ENCODE measurements around the gene LZTS3. TPM values are rescaled to one million over a fixed set of nuclear protein-coding genes. Genes with fewer than 3 reads are reported as not detected.

The LZTS3 gene
- total RNA-seq, 1 donor from 2014 or later: 0.84 TPM

DNA sequence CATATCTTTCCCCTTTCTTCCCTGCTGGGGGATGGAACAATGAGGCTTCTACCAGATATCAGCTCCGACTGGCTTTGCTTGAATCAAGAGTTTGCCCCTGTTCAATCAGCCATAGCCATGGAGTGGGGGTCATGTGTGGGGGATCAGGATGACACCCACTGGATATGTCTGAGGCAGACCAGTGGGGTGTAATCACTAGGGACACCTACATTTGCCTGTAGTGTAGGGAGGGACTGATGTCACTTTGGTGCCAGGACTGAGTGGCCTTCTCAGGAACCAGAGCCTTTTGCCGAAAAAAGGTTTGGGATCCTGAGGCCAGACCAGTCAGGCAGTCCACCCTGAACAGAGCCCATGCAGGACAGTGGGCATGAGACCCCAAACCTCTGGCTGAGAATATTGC is 37.0 kb upstream of the LZTS3 start:
- DNase-seq (no peak), ATAC-seq (ENCODE audit: low read depth) (no peak)
- Mint-ChIP-seq H3K9me3 (no peaks in the 10 kb centered on the region), H3K4me3 (peak overlapping the region; percentile 98), H3K36me3 (ENCODE audit: low read depth) (peaks cover 30% of the 10 kb centered on the region), H3K27ac (no peak overlapping the region), H3K27me3 (no peaks in the 10 kb centered on the region), H3K4me1 (peaks cover 27% of the 10 kb centered on the region)
- intact Hi-C loops (cut with micrococcal nuclease): no loop called here
- CTCF ChIA-PET: interaction anchor here (1.2 kb wide), 1 partner anchor 10 kb away, joined by 3 read pairs; no protein-coding TSS in a partner anchor
- TF ChIP-seq, protein P1, sequence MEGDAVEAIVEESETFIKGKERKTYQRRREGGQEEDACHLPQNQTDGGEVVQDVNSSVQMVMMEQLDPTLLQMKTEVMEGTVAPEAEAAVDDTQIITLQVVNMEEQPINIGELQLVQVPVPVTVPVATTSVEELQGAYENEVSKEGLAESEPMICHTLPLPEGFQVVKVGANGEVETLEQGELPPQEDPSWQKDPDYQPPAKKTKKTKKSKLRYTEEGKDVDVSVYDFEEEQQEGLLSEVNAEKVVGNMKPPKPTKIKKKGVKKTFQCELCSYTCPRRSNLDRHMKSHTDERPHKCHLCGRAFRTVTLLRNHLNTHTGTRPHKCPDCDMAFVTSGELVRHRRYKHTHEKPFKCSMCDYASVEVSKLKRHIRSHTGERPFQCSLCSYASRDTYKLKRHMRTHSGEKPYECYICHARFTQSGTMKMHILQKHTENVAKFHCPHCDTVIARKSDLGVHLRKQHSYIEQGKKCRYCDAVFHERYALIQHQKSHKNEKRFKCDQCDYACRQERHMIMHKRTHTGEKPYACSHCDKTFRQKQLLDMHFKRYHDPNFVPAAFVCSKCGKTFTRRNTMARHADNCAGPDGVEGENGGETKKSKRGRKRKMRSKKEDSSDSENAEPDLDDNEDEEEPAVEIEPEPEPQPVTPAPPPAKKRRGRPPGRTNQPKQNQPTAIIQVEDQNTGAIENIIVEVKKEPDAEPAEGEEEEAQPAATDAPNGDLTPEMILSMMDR (IDR thresholded peaks at IDR 0.05): no peak
- POLR2A ChIA-PET: interaction anchor here (0.6 kb wide), 1 partner anchor 212 kb away, joined by 10 read pairs; no protein-coding TSS in a partner anchor

DNA sequence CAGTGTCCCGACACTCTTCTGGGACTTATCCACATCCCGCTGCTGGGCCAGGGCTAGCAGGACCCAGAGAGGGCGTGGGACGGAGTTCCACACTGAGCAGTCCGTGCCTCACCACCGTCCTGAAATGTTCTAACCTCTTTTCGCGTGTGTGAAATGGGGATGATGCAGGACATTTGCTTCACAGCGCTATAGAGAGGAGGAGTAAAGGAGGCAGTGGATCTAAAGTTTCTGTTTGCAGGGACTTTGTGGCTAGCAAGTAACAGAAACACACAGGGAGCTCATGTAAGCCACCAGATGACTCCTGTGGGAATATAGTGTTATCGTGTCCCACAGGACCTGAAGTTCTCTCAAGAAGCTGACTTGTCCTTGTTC is 36.6 kb upstream of the LZTS3 start:
- Mint-ChIP-seq H3K4me3 (peak overlapping the region; percentile 98), H3K27ac (peak overlapping the region; percentile 86), H3K36me3 (ENCODE audit: low read depth) (peaks cover 27% of the 10 kb centered on the region), H3K27me3 (no peaks in the 10 kb centered on the region), H3K9me3 (no peaks in the 10 kb centered on the region), H3K4me1 (peaks cover 27% of the 10 kb centered on the region)
- no peak for DNase-seq
- ChIA-PET POLR2A (interaction anchor here (0.6 to 1.9 kb wide), 5 partner anchors 13 to 212 kb away, joined by 3 to 10 read pairs (median 5); partner anchors contain the start of genes FASTKD5 and UBOX5), CTCF (interaction anchor here (1.0 to 1.2 kb wide), 2 partner anchors 9 to 11 kb away, joined by 3 read pairs; no protein-coding TSS in a partner anchor)
- TF ChIP-seq, protein P1 (IDR thresholded peaks at IDR 0.05): no peak
- intact Hi-C loops (cut with micrococcal nuclease): loop anchor here (1.0 to 10.0 kb wide), 4 partner anchors 8 to 555 kb away; partner anchors contain the start of genes ADISSP and ATRN
- ATAC-seq (ENCODE audit: low read depth): peak; percentile 25

DNA sequence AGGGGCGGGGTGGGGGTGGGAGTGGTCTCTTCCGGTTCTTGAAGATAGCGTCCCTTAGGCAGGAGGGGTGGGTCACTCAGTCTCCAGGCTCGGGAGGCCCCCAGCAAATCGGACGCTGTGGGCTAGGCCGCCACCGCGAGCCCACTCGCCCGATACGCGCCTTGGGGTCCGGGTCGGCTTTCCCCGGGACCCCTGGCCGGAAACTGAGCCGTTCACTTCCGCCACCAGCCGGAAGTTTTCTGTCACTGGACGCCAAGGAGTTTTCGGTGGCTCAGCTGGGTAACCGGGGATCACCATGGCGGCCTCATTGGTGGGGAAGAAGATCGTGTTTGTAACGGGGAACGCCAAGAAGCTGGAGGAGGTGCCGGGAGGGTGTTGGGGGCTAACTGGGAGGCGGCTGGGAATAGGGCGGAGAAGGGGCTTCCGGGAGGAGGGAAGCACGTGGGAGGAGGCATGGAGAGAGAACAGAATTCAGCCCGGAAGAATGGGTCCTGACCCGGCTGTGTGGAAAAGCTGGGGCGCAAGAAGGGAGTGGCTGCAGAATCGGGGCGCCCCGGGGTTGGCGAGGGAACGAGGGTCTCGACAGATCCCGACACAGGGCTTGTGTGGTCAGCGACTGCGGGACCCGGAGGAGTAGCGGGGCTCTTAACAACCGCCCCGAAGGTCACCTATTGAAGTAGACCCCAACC is 36.1 kb upstream of the LZTS3 start, which contains the start of gene ITPA:
ITPA (plus strand) TSS at position 242 of the 689 bp plus-strand sequence; CDS start at position 296, 54 bp downstream.
- TF ChIP-seq, protein P1 (IDR thresholded peaks at IDR 0.05): no peak
- POLR2A ChIA-PET: interaction anchor here (0.6 to 1.9 kb wide), 8 partner anchors 12 to 571 kb away, joined by 3 to 10 read pairs (median 6); partner anchors contain the start of genes FASTKD5 and UBOX5
- H3K4me1 Mint-ChIP-seq: peaks cover 29% of the 10 kb centered on the region
- peak within 1 kb of the TSS; percentile 98 for H3K4me3 Mint-ChIP-seq
- peak; percentile 58 for DNase-seq
- ATAC-seq (ENCODE audit: low read depth): peak; percentile 47
- H3K27me3 Mint-ChIP-seq: no peaks in the 10 kb centered on the region
- H3K27ac Mint-ChIP-seq: peak within 1 kb of the TSS; percentile 86
- CTCF ChIA-PET: interaction anchor here (1.0 to 1.2 kb wide), 2 partner anchors 9 to 11 kb away, joined by 3 read pairs; no protein-coding TSS in a partner anchor
- H3K9me3 Mint-ChIP-seq: no peaks in the 10 kb centered on the region
- intact Hi-C loops (cut with micrococcal nuclease): loop anchor here (1.0 to 10.0 kb wide), 4 partner anchors 9 to 555 kb away; partner anchors contain the start of genes ADISSP and ATRN
- H3K36me3 Mint-ChIP-seq (ENCODE audit: low read depth): peaks cover 24% of the 10 kb centered on the region

DNA sequence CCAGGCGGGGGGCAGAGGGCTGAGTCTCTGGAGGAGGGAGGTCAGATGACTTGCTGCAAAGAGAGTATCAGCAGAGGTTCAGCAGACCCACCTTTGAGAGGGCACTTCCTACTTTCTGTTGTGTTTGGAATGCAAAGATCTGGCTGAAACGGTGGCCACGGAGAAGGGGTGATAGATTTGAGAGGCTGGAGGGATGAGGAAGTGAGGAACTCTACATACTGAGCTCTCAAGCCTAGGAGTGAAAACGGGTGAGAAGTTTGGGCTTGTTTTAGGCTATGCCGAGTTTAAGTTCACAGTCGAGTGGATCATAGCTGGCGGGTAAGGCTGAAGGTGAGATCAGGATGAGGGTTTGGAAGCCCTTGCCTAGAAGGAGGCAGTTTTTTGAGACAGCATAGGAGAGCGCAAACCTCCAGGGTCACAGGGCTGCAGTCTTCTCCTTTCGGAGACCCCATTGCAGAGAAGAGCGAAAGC is 35.5 kb upstream of the LZTS3 start:
- intact Hi-C loops (cut with micrococcal nuclease): loop anchor here (1.0 to 10.0 kb wide), 4 partner anchors 9 to 556 kb away; partner anchors contain the start of genes ADISSP and ATRN
- H3K27me3 Mint-ChIP-seq: no peaks in the 10 kb centered on the region
- ChIA-PET POLR2A (interaction anchor here (0.6 to 1.9 kb wide), 8 partner anchors 11 to 571 kb away, joined by 3 to 10 read pairs (median 6); partner anchors contain the start of genes FASTKD5, MRPS26 and UBOX5), CTCF (interaction anchor here (1.0 kb wide), 1 partner anchor 10 kb away, joined by 3 read pairs; no protein-coding TSS in a partner anchor)
- H3K27ac Mint-ChIP-seq: peak overlapping the region; percentile 86
- H3K9me3 Mint-ChIP-seq: no peaks in the 10 kb centered on the region
- DNase-seq (no peak), ATAC-seq (ENCODE audit: low read depth) (peak; percentile 3)
- TF ChIP-seq, protein P1 (IDR thresholded peaks at IDR 0.05): no peak
- peaks cover 32% of the 10 kb centered on the region for H3K4me1 Mint-ChIP-seq
- peak overlapping the region; percentile 98 for H3K4me3 Mint-ChIP-seq
- peaks cover 27% of the 10 kb centered on the region for H3K36me3 Mint-ChIP-seq (ENCODE audit: low read depth)
